Loucy (cell line): ENCODE data around the gene LYSET.
"Not testable (repeated sequence)": the region's sequence is repeated elsewhere in the genome, so short reads cannot be mapped to it uniquely, and the experiment has no call there.

Experiments
- H2AFZ ChIP-seq: fragments of 200-600 bp; sonication (generic); 2 replicates; pipeline ENCODE4 v1.6.0; 2016; ENCODE audit warnings: antibody characterized with exemption, mild to moderate bottlenecking, low read length, moderate library complexity
- H3F3A ChIP-seq: fragments of 200-600 bp; 2 replicates; pipeline ENCODE4 v1.6.0; 2016; ENCODE audit warnings: antibody characterized with exemption, low read depth, mild to moderate bottlenecking
- H3K27me3 ChIP-seq: fragments of 200-600 bp; sonication (generic); 2 replicates; pipeline ENCODE4 v1.6.1; 2014; ENCODE audit warnings: low read length, mild to moderate bottlenecking; ENCODE audit not compliant: insufficient read depth, poor library complexity, severe bottlenecking
- H3K36me3 ChIP-seq: fragments of 200-600 bp; sonication (generic); 2 replicates; pipeline ENCODE4 v1.6.1; 2016; ENCODE audit warnings: low read length; ENCODE audit not compliant: insufficient read depth
- H3K4me1 ChIP-seq: fragments of 200-600 bp; sonication (generic); 2 replicates; pipeline ENCODE4 v1.5.1; 2014; ENCODE audit warnings: low read length, mild to moderate bottlenecking; ENCODE audit not compliant: insufficient read depth, poor library complexity, severe bottlenecking
- H3K4me2 ChIP-seq: fragments of 200-600 bp; sonication (generic); 2 replicates; pipeline ENCODE4 v1.6.0; 2014; ENCODE audit warnings: antibody characterized with exemption, low read length, low read depth, mild to moderate bottlenecking; ENCODE audit not compliant: poor library complexity, severe bottlenecking
- H3K4me3 ChIP-seq: fragments of 200-600 bp; sonication (generic); 2 replicates; pipeline ENCODE4 v1.5.1; 2014; ENCODE audit warnings: low read length, mild to moderate bottlenecking, mixed read lengths; ENCODE audit not compliant: poor library complexity, severe bottlenecking
- H3K79me2 ChIP-seq: fragments of 200-600 bp; sonication (generic); 2 replicates; pipeline ENCODE4 v1.6.1; 2014; ENCODE audit warnings: low read length; ENCODE audit not compliant: insufficient read depth
- H3K9ac ChIP-seq: fragments of 200-600 bp; sonication (generic); 2 replicates; pipeline ENCODE4 v1.6.0; 2014; ENCODE audit warnings: mild to moderate bottlenecking, low read depth, low read length, moderate library complexity; ENCODE audit not compliant: poor library complexity, severe bottlenecking
- H3K9me2 ChIP-seq: fragments of 200-600 bp; sonication (generic); replicated peaks from 2 replicates; pipeline ENCODE4 v1.6.1; 2016; ENCODE audit warnings: low read depth, low read length, mixed read lengths
- H3K9me3 ChIP-seq: fragments of 200-600 bp; sonication (generic); 2 replicates; pipeline ENCODE4 v1.6.1; 2014; ENCODE audit warnings: mild to moderate bottlenecking, antibody characterized with exemption, low read length, low read depth; ENCODE audit not compliant: insufficient read depth
- H4K20me1 ChIP-seq: fragments of 200-600 bp; sonication (generic); 2 replicates; pipeline ENCODE4 v1.6.0; 2014; ENCODE audit warnings: antibody characterized with exemption, low read length, mild to moderate bottlenecking; ENCODE audit not compliant: insufficient read depth, poor library complexity, severe bottlenecking
- CTCF ChIP-seq: fragments of 200-600 bp; sonication (generic); conservative IDR thresholded peaks from 2 replicates; pipeline ENCODE4 v1.5.1; 2014; ENCODE audit warnings: mild to moderate bottlenecking, antibody characterized with exemption, low read length
- EZH2phosphoT487 ChIP-seq: fragments of 200-600 bp; IDR thresholded peaks from 2 replicates; pipeline ENCODE4 v1.6.1; 2018; ENCODE audit warnings: antibody characterized with exemption, mild to moderate bottlenecking, moderate library complexity, borderline replicate concordance

Gene LYSET

GRCh38 chr14:93155667-93156066 is 29.4 kb upstream of the LYSET start:
- Histone ChIP-seq H3K4me2 (no peak overlapping the region), H3K79me2 (no peaks in the 10 kb centered on the region), H3K4me3 (no peak overlapping the region), H3K4me1 (no peaks in the 10 kb centered on the region), H2AFZ (no peak overlapping the region), H3K27me3 (no peaks in the 10 kb centered on the region), H3K9me2 (no peaks in the 10 kb centered on the region), H3K9ac (no peak overlapping the region), H3K36me3 (no peaks in the 10 kb centered on the region), H4K20me1 (no peaks in the 10 kb centered on the region), H3F3A (no peaks in the 10 kb centered on the region), H3K9me3 (no peaks in the 10 kb centered on the region)
- TF ChIP-seq CTCF (no peak), EZH2phosphoT487 (no peak)

- H3K4me3 ChIP-seq: no peak overlapping the region
- no peak overlapping the region; the same call in 1 of the 2 replicates for H2AFZ ChIP-seq
- H3K9me3 ChIP-seq: no peaks in the 10 kb centered on the region
- H4K20me1 ChIP-seq: no peaks in the 10 kb centered on the region
- H3K9me2 ChIP-seq: no peaks in the 10 kb centered on the region
- H3K4me1 ChIP-seq: no peaks in the 10 kb centered on the region
- H3K9ac ChIP-seq: no peak overlapping the region
- no peaks in the 10 kb centered on the region for H3F3A ChIP-seq
- no peak overlapping the region for H3K4me2 ChIP-seq
- H3K27me3 ChIP-seq: no peaks in the 10 kb centered on the region
- no peaks in the 10 kb centered on the region for H3K36me3 ChIP-seq
- TF ChIP-seq EZH2phosphoT487 (no peak), CTCF (no peak)
- no peaks in the 10 kb centered on the region for H3K79me2 ChIP-seq
Measured at GRCh38 chr14:93156693-93157369, 28.3 kb upstream of the LYSET start.

GRCh38 chr14:93158349-93158748 is 26.8 kb upstream of the LYSET start:
- not testable (repeated sequence) for H3K9me2 ChIP-seq, H3K4me3 ChIP-seq, H3F3A ChIP-seq, H3K4me2 ChIP-seq, H3K9me3 ChIP-seq, H3K36me3 ChIP-seq, H3K9ac ChIP-seq, H2AFZ ChIP-seq, H3K79me2 ChIP-seq, H3K4me1 ChIP-seq, H4K20me1 ChIP-seq, H3K27me3 ChIP-seq

- H3K9me2 ChIP-seq, H3F3A ChIP-seq, H3K79me2 ChIP-seq, H3K4me3 ChIP-seq, H4K20me1 ChIP-seq, H2AFZ ChIP-seq, H3K4me1 ChIP-seq, H3K9me3 ChIP-seq, H3K27me3 ChIP-seq, H3K4me2 ChIP-seq, H3K9ac ChIP-seq, H3K36me3 ChIP-seq: not testable (repeated sequence)
Measured at GRCh38 chr14:93159625-93160352, 25.3 kb upstream of the LYSET start.
